ENCODE data around the gene FGF14.

- TF ChIP-seq EZH2phosphoT487 (IDR thresholded peaks at IDR 0.05; ENCODE audit: borderline replicate concordance, low read depth, low read length) (no peak), CTCF (conservative IDR thresholded peaks at IDR 0.05; ENCODE audit: low read length) (no peak)
Observed at GRCh38 chr13:102176846-102177245, 225.0 kb downstream of the FGF14 start.
